NCI-H510A (cell line): ENCODE data around the gene CARF.
A peak's percentile ranks its signal among the peaks of the same experiment; 100 is the strongest.
"Not testable (repeated sequence)": the region's sequence is repeated elsewhere in the genome, so short reads cannot be mapped to it uniquely, and the experiment has no call there.

Experiments used
- DNase-seq: peaks from one replicate; lab custom pipeline; 2025; lab: John Stamatoyannopoulos, UW

The CARF gene, protein sequence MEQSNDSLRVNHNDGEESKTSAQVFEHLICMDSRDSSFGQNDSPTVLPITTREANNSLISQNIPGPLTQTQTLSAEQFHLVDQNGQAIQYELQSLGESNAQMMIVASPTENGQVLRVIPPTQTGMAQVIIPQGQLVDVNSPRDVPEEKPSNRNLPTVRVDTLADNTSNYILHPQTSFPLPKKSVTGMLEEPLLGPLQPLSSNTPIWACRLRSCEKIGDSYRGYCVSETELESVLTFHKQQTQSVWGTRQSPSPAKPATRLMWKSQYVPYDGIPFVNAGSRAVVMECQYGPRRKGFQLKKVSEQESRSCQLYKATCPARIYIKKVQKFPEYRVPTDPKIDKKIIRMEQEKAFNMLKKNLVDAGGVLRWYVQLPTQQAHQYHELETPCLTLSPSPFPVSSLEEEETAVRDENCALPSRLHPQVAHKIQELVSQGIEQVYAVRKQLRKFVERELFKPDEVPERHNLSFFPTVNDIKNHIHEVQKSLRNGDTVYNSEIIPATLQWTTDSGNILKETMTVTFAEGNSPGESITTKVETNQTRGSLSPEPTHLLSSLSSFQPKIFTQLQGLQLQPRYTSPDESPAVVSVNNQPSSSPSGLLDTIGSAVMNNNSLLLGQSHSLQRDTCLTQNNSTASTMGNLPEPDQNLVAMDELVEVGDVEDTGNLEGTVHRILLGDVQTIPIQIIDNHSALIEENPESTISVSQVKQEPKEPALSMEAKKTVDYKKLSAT

DNA sequence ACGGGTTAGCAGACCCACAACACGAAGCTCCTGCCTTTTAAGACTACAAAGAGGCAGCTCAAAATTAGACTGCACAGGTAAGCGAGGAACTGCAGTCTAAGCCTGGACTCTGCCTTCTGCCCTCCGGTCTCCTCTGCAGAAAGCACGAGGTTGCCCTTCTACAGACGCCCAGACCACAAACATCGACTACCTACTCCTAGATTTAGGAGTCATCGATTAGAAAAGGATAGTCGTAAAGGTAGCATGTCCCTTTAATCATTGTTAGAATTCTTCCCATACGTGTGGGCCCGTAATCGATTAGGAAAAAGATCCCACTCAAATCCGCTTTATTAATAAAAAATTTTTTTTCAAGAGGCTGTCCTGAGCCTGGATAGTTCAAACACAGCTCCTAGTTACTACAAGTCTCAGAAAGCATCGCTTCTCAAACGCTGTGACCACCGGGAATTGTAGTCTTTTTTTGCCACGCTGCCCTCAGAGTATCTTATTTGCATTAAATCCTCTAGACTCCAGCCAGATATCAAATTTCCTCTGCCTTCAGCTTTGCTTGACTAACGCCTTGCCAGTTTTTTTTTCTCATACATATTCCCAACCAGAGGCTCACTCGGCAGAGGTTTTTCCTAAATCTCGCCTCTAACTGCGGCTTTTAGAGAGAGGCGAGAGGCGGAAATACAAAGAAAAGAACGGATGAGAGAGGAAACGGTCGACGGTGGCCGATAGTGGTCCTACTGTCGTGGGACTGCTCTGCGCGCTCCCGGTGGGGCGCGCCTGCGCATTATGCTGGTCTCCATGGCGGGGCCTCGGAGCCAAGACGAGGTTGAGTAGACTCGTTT is at the start of gene CARF, which contains the start of gene WDR12:
Gene CARF (plus strand): TSS at position 764 of the 830 bp plus-strand sequence. CDS start 29,628 bp downstream, outside the sequence.
Gene WDR12 (minus strand): TSS at position 162 of the 830 bp plus-strand sequence. CDS start 197 bp downstream, outside the sequence.
- peak; percentile 85 for DNase-seq

GRCh38 chr2:202870431-202871299 is 41.4 kb upstream of the CARF start:
- peak; percentile 86 for DNase-seq

GRCh38 chr2:202871300-202872141 is 40.6 kb upstream of the CARF start, which contains the start of gene ICA1L:
ICA1L (minus strand) TSS chr2:202871766; CDS start chr2:202829009, 42,757 bp downstream.
- DNase-seq, result peak; percentile 51

GRCh38 chr2:202877699-202878098 is 34.4 kb upstream of the CARF start:
- no peak for DNase-seq

DNA sequence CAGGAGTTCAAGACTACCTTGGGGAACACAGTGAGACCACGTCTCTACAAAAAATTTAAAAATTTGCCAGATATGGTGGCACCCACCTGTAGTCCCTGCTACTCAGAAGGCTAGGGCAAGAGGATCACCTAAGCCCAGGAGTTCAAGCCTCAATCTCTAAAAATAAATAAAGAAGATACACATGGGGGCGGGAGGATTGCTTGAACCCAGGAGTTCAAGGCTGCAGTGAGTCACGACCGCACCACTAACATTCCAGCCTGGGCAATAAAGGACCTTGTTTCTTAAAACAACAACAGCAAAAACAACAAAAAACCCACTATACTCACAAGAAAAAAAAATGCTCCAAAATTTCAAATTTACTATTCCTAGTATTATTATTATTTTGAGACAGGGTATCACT is 30.5 kb upstream of the CARF start:
- no peak for DNase-seq

DNA sequence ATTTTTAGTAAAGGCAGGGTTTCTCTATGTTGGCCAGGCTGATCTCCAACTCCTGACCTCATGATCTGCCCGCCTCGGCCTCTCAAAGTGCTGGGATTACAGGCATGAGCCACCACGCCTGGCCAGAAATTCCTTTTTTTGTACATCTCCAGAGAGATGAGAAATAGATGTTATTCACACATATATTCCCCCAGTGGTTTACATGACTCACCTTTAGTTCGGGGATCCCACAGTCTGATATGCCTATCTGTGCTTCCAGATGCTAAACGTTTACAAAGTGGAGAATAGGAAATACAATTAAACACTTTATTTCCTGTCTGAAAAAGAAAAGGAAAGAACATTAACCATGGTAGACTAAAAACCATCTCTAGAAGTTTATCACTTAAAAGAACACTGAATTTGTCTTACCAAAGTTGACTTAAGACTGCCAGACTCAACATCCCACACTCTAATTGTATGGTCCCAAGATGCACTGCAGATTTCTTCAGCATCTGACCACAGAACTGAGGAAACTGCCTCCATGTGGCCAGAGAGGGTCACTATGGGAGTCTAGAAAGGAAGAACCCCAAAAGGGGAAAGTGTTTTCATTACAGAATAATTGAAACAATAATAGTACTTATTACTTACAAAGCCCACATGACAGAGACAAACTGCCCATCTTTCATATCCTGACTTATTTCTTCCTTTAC is 27.9 kb upstream of the CARF start:
- no peak for DNase-seq

DNA sequence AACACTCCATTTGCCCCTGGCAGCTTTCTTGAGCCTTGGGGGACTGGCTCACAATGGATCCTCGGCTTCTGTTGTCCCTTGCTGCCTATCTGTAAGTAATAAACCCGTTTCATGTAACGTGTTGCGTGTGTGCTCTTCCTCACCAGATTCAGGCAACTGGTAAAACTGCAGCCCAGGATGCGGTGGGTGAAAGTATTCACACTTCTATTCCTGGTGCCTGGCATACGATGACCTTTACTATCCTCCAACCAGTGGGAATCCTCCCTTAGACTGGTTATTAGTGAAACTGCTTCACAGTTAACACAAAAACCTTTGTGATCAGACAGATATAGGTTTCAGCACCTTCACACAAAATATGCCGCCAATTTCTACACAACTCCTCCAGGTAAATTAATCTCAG is 26.9 kb upstream of the CARF start:
- DNase-seq, result no peak

- DNase-seq, result not testable (repeated sequence)
Observed at GRCh38 chr2:202905507-202905906, 6.6 kb upstream of the CARF start.

DNA sequence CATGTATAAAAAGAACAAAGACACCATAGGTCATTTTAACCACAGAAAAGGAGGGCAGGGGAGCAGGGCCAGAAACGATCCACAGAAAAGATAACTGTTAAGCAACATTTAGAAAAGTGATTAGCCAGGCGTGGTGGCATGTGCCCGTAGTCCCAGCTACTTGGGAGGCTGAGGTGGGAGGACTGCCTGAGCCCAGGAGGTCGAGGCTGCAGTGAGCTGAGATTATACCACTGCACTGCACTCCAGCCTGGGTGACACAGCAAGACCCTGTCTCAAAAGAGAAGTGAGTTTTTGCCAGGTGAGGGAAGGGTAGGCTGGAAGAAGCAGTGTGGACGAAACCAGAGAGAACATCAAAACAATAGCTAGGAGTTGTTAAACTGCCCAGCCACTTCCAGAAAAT is 3.9 kb upstream of the CARF start:
- no peak for DNase-seq

GRCh38 chr2:202909394-202910192 is 2.5 kb upstream of the CARF start:
- DNase-seq, result no peak

- DNase-seq, result not testable (repeated sequence)
Observed at GRCh38 chr2:202910250-202910649, 1.8 kb upstream of the CARF start.

GRCh38 chr2:202910698-202911097 is 1.4 kb upstream of the CARF start:
- DNase-seq, result no peak

- no peak for DNase-seq
Observed at GRCh38 chr2:202911203-202911511, 918 bp upstream of the CARF start.

GRCh38 chr2:202912342-202913201 is 497 bp downstream of the CARF start:
- not testable (repeated sequence) for DNase-seq

GRCh38 chr2:202918860-202919259 is 6.8 kb downstream of the CARF start:
- DNase-seq, result no peak

DNA sequence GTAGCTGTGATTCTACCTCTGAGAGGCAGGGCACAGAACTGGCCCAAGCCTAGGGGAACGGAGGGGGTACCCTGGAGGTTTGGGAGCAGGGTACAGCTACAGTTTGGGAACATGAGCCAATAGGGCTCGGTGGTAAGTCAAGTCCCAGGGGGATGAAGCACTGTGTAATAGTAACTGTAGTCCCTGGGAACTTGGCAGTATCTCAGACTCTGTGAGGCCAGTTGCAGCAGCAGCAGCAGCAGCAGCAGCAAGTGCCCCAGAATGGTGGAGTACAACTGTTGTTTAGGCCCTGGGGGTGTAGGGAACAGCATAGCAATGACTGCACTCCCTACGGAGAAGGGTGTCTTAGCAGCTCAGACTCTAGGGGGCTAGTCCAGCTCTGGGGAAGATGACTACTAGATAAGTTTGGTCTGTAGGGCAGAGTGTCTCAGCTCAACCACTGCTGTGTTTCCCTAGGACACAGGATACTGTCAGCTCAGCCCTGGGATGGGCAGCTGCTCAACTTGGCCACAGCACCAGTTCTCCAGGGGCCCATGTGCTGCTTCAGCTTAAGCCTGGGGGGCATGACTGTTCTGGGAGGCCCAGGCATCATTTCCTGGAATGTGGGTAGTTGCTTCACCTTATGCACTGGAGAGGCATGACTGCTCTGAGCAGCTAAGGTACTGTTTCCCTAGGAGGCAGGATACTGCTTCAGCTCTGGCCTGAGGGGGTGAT is 20.5 kb downstream of the CARF start:
- DNase-seq, result no peak

GRCh38 chr2:202933139-202933510 is 21.1 kb downstream of the CARF start:
- DNase-seq, result no peak
